Endothelial cell of hepatic sinusoid (primary cell): Measurements from ENCODE around the gene ZNRD2.

ENCODE experiments used
- in situ Hi-C: cut with HindIII; loops from 2 replicates; pipeline ENCODE4 v1.10.0; 2017; ENCODE audit warnings: low sequenced_read_pairs

ZNRD2 gene

DNA sequence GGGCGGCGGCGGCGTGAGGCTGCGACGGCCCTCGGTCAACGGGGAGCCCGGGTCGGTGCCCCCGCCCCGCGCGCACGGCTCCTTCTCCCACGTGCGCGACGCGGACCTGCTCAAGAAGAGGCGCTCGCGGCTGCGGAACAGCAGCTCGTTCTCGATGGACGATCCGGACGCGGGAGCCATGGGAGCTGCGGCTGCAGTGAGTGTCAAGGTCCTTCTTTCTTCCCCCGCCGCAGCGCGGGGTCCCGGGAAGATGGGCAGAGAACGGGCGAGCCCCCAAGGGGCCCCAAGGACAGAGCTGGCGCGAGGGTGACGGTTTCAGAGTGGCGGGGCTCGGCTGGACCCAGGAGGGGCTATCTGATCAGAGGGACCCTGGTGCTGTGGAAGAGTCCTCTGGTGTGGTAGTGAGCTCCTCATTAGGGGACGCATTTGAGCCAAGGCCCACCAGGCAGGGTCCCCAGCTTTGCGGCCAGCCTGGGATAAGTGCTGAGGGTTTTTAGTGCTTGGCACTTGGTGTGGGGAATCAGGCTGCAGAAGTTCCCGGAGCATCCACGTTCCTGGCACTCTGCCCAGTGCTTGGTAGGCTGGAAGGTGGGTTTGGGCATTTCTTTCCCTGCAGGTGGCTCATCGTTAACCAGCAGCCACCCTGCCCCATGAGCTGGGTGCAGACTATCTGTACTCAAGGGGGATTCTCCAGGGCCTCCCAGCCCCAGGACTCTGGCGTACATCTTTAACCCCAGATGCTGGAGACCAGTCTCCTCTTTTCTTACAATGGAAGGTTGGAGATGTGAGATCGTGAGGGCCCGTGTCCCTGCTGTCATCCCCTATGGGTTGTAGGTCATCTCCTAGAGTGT lies 15.3 kb downstream of the ZNRD2 start:
- in situ Hi-C loops: no loop called here

GRCh38 chr11:65586247-65586630 lies 16.0 kb downstream of the ZNRD2 start:
- in situ Hi-C loops: no loop called here

GRCh38 chr11:65586676-65587075 lies 16.4 kb downstream of the ZNRD2 start:
- in situ Hi-C loops: no loop called here

DNA sequence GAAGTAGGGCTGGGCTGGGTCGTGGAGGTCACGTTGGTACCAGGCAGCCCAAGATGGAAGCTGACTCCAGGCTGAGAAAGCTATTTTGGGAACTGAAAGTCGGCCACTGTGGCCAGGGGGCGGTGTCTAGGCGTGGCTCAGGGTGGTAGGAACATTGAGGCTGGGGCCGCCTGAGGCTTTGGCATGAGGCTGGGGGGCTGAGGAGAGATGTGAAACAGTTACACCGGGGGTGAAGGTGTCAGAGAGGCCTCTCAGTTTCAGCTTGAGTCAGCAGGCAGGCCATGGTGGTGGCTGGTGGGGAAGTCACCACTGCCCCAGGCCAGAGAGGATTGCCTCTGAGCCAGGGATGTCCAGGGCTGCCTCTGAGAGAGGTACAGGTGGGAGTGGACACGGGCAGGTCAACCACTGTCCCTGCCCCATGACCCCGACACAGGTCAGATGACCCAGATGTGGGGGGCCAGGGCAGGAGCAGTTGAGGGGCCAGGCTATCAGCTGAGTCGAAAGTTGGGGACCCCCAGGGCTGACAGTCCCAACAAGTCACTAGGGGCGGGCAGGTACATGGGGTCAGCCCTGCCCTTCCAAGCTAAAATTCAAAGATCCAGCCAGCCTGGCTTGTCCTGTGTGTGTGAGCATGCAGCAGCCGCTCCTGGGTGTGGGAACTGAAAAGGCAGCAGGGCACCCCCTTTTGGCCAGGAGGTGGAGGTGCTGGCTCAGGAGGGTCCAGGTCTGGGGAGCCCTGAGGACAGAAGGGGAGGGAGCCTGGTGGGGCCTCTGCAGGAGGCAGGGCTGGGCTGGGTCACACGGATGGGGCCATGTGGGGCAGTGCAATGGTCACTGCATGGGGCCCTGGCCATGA lies 18.1 kb downstream of the ZNRD2 start:
- in situ Hi-C loops: no loop called here

GRCh38 chr11:65589444-65590239 lies 19.4 kb downstream of the ZNRD2 start:
- in situ Hi-C loops: no loop called here

- in situ Hi-C loops: no loop called here
These were observed 20.0 kb downstream of the ZNRD2 start for GRCh38 chr11:65590240-65590738.

GRCh38 chr11:65591939-65592857 lies 21.9 kb downstream of the ZNRD2 start:
- in situ Hi-C loops: no loop called here

- in situ Hi-C loops: no loop called here
These were observed 22.7 kb downstream of the ZNRD2 start for GRCh38 chr11:65592858-65593517.

GRCh38 chr11:65593518-65594414 lies 23.5 kb downstream of the ZNRD2 start:
- in situ Hi-C loops: no loop called here

DNA sequence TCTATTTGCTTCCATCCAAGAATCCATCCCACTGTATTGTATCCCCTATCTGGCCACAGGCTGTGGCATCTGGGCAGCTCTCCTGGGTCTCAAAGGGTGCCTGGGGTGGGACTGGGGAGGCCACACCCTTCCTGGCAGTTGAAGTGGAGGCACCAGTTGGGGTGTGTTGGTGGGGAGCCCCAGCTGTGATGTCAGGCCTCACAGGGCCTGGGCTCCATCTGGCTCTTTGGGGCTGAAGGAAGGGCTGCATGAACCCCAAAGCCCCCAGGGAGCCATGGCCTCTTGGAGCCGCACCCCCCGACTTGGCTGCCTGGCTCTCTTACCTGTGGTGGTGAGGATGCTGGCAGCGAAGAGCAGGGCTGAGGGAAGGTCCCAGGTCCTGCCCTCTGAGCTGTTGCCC lies 24.9 kb downstream of the ZNRD2 start:
- in situ Hi-C loops: no loop called here

GRCh38 chr11:65595543-65596281 lies 25.4 kb downstream of the ZNRD2 start, which contains the start of gene KCNK7:
KCNK7 (minus strand) TSS chr11:65595800; CDS start chr11:65595772, 28 bp downstream.
- in situ Hi-C loops: no loop called here

DNA sequence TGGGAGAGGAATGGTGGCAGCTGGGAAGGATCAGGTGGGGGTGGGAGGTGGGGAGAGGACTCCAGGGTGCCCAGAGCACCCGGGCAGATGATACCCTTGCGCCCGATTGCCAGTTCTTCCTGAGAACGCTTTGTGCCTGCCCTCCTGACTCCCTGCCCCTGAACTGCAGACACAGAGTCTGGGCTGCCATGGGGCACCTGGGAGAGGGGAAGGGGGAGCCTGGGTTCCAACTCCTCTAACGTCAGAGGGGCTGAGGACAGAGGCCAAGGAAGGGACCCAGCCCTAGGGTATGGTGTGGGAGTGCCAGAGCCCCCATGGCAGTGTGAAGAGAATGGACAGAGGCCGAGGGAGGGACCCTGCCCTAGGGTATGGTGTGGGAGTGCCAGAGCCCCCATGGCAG lies 26.2 kb downstream of the ZNRD2 start:
- in situ Hi-C loops: no loop called here

DNA sequence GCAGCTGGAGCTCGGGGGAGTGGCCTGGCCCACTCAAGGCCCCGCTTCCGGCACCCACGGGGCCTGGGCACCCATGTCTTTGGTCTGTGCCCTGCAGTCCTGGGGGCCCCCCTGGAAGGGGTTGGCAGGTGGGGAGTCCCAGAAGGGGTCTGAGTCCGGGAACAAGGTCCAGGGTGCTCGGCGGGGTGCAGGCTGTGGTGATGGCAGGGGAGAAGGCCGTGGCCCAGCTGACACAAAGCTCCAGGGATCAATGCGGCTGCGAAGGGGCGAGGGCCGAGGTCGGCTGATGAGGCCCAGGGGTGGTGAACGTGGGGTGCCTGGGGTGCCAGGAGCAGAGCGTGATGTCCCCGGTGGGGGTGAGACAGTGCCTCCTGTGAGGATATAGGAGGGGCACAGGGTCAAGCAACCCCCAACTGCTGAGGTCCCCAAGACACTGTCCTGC lies 28.0 kb downstream of the ZNRD2 start:
- in situ Hi-C loops: no loop called here

DNA sequence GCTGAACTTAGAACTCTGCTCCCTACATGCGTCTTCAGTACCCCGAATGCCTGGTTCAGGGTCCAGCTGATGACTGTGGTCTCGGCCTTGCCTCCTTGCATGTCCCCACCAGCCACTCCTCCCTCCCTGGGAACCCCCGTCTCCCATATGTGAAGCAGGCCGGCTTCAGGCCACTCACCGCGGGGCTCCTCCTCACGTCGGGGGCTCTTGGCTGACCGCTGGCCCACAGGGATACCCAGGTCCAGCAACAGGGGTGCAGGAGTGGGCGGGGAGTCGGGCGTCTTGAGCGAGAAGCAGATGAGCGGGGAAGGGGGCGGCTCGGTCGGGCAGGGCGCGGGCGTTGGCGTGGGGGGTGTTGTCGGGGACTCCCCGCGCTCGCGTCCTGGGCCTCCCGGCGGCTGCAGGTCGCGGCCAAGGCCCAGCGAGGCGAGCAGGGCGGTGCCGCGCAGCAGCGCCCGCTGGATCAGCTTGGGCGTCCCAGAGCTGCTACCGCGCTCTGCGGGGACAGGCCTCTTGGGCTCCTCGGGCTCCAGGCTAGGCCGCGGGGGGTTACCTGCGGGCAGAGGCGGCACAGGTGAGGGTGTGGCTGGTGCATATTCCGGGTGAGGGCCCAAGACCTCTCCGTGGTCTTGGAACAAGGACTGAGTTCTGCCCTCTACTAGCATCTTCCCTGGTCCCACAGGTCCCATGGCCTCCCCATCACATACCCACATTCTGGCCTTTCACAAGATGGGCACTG lies 29.1 kb downstream of the ZNRD2 start:
- in situ Hi-C loops: no loop called here

- in situ Hi-C loops: loop anchor here (5.0 kb wide), 2 partner anchors 33 to 58 kb away; no protein-coding TSS in a partner anchor
These were observed 29.6 kb downstream of the ZNRD2 start for GRCh38 chr11:65599955-65600246.

DNA sequence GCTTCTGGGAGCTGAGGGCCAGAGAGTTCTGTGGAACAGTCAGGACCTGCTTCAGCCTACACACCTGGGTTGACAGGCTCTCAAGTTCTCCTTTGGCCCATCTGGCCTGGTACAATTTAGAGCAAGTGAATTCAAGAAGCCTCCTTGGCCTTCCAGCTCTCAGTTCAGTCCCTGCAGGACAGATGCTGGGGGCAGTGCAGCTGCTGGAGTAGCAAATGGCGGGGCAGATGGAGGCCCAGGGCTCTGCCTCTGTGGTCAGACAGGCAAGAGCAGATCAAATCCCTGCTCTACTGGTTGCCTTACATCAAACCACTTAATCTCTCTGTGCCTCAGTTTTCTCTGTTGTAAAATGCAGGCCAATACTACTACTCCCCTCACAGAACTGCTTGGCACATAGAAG lies 34.0 kb downstream of the ZNRD2 start:
- in situ Hi-C loops: loop anchor here (5.0 kb wide), 2 partner anchors 37 to 62 kb away; no protein-coding TSS in a partner anchor
